Breast epithelium (tissue), 4 donors: ENCODE results near the gene PIP5K1A. TPM values are rescaled to one million over a fixed set of nuclear protein-coding genes. Genes with fewer than 3 reads are reported as not detected.

Experiments used
- DNase-seq, 2 donors: peaks; one replicate each; pipeline ENCODE4 v3.0.0-alpha.2; 2019; ENCODE audit warnings: low spot score in 2 of 2
- H3K27ac ChIP-seq, 2 donors: fragments of 200-600 bp; sonication (generic) in 1 of 2; one replicate each; pipeline ENCODE4 v1.5.1; 2016 to 2019; ENCODE audit warnings: mild to moderate bottlenecking in 1 of 2
- H3K27me3 ChIP-seq, 2 donors: fragments of 200-600 bp; sonication (generic) in 1 of 2; one replicate each; pipeline versions ENCODE4 v1.5.1 to v1.6.0; 2017 to 2019; ENCODE audit warnings: control low read depth in 1 of 2, mild to moderate bottlenecking in 1 of 2
- H3K36me3 ChIP-seq: fragments of 200-600 bp; one replicate; pipeline ENCODE4 v1.5.1; 2019
- H3K4me1 ChIP-seq, 2 donors: fragments of 200-600 bp; sonication (generic); one replicate each; pipeline ENCODE4 v1.5.1; 2016 to 2019; ENCODE audit warnings: control low read depth in 1 of 2
- H3K4me3 ChIP-seq, 3 donors: fragments of 200-600 bp; sonication (generic); 1 replicate in 2 of 3; 2 replicates in 1 of 3; pipeline ENCODE4 v1.5.1; 2016 to 2019; ENCODE audit warnings: mild to moderate bottlenecking in 3 of 3, moderate library complexity in 2 of 3
- H3K9me3 ChIP-seq, 2 donors: fragments of 200-600 bp; sonication (generic) in 1 of 2; one replicate each; pipeline ENCODE4 v1.5.1; 2016 to 2019; ENCODE audit warnings: control low read depth in 1 of 2
- POLR2A ChIP-seq: fragments of 450-650 bp; IDR thresholded peaks from one replicate; pipeline ENCODE4 v1.6.1; 2016; ENCODE audit warnings: antibody characterized with exemption, mild to moderate bottlenecking, moderate library complexity
- POLR2AphosphoS5 ChIP-seq, 3 donors: sonication (generic); formaldehyde crosslinking; IDR thresholded peaks; one replicate each; pipeline ENCODE4 v1.6.1; 2017; ENCODE audit warnings: antibody characterized with exemption in 3 of 3
- intact Hi-C: fragments of 100-400 bp; cut with DNase I; formaldehyde crosslinking; loops from one replicate; pipeline ENCODE4 v1.15.1; 2023; ENCODE audit warnings: low total_unique reads
- total RNA-seq, 3 donors: library from RNA; depleted of rRNA; stranded (reverse); fragments of >200 nt; gene quantifications; one replicate each; pipeline ENCODE4 v1.1.0, GENCODE V29; 2016
- TF ChIP-seq, protein P1 (sequence below), 3 donors: fragments of 450-650 bp; IDR thresholded peaks; one replicate each; pipeline ENCODE4 v1.5.1; 2016 to 2017; ENCODE audit warnings: antibody characterized with exemption in 3 of 3, mild to moderate bottlenecking in 3 of 3, moderate library complexity in 3 of 3

PIP5K1A gene
- total RNA-seq, 3 donors from 2014 or later: 38.1 to 87.2 (median 61.6) TPM

DNA sequence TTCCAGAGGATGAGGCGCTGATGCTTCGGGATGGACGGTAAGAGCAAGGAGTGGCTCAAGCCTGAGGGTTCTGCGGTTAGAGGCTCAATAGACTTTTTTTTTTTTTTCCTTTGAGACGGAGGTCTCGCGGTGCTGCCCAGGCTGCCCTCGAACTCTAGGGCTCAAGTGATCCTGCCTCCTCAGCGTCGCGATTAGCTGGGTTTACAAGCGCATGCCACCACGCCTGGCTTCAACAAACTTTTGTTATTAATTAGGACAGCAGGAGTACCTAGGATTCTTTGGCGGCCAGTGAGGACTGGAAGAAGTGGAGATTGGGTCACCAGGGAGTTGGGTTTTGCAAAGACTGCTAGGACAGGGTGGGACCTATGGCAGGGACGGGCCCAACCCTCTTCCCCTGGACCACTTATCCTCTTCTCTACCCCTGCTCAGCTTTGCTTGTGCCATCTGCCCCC, 31.8 kb upstream of the PIP5K1A start:
- Histone ChIP-seq H3K4me1 (peaks cover 4 to 17% of the 10 kb centered on the region in 2 donors), H3K27ac (peak overlapping the region; percentile 67 to 86), H3K36me3 (no peaks in the 10 kb centered on the region), H3K4me3 (peak overlapping the region; percentile 67 to 82 (median 70)), H3K27me3 (no peaks in the 10 kb centered on the region), H3K9me3 (no peaks in the 10 kb centered on the region)
- DNase-seq: no peak
- intact Hi-C loops: no loop called here
- no peak for TF ChIP-seq POLR2AphosphoS5 (IDR thresholded peaks at IDR 0.05)
- TF ChIP-seq, protein P1, sequence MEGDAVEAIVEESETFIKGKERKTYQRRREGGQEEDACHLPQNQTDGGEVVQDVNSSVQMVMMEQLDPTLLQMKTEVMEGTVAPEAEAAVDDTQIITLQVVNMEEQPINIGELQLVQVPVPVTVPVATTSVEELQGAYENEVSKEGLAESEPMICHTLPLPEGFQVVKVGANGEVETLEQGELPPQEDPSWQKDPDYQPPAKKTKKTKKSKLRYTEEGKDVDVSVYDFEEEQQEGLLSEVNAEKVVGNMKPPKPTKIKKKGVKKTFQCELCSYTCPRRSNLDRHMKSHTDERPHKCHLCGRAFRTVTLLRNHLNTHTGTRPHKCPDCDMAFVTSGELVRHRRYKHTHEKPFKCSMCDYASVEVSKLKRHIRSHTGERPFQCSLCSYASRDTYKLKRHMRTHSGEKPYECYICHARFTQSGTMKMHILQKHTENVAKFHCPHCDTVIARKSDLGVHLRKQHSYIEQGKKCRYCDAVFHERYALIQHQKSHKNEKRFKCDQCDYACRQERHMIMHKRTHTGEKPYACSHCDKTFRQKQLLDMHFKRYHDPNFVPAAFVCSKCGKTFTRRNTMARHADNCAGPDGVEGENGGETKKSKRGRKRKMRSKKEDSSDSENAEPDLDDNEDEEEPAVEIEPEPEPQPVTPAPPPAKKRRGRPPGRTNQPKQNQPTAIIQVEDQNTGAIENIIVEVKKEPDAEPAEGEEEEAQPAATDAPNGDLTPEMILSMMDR (IDR thresholded peaks at IDR 0.05): no peak
- no peak for TF ChIP-seq POLR2A

DNA sequence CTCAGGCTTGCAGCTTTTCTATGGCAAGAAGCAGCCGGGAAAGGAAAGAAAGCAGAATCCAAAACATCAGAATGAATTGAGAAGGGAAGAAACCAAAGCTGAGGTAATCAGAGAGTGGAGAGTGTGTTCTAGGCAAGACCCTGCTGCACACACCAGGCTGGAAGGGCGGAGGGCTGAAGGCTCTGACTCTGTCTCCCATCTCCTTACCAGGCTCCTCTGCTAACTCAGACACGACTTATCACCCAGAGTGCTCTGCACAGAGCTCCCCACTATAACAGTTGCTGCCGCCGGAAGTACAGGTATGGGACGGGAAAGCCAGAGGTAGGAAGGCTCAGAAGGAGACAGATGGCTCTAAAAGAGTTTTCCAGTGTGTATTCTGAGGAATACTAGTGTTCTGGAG, 31.2 kb upstream of the PIP5K1A start:
- Histone ChIP-seq H3K9me3 (no peaks in the 10 kb centered on the region), H3K27ac (no peak overlapping the region), H3K4me3 (peak overlapping the region; percentile 67 to 82 (median 70)), H3K27me3 (no peaks in the 10 kb centered on the region), H3K4me1 (peaks cover 4 to 17% of the 10 kb centered on the region in 2 donors), H3K36me3 (no peaks in the 10 kb centered on the region)
- intact Hi-C loops: no loop called here
- no peak for DNase-seq
- TF ChIP-seq, protein P1 (IDR thresholded peaks at IDR 0.05): no peak
- TF ChIP-seq POLR2A: no peak
- no peak for TF ChIP-seq POLR2AphosphoS5 (IDR thresholded peaks at IDR 0.05)

DNA sequence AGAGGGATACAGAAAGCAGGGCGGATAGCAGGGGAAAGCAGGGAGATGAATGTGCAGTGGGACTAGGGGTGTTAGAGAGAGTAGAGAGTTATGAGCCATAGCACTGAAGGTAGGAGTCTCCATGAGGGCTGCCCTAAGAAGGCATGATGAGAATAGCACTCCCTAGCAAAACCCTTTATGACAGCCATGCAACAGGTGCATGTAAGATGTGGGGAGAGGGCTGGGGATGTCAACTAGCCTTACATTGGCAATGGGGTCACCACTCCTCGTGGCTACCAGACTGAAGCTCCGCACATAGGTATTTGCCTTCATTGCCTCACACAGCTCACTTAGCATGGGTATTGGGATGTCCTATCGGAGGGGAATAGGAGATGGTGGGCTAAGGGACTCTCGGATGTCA, 27.2 kb upstream of the PIP5K1A start:
- TF ChIP-seq, protein P1 (IDR thresholded peaks at IDR 0.05): no peak
- TF ChIP-seq POLR2A (no peak), POLR2AphosphoS5 (IDR thresholded peaks at IDR 0.05) (no peak)
- Histone ChIP-seq H3K27me3 (no peaks in the 10 kb centered on the region), H3K4me1 (peaks cover 0 to 9% of the 10 kb centered on the region in 2 donors), H3K36me3 (no peaks in the 10 kb centered on the region), H3K4me3 (no peak overlapping the region), H3K9me3 (no peaks in the 10 kb centered on the region), H3K27ac (no peak overlapping the region)
- no peak for DNase-seq
- intact Hi-C loops: no loop called here

DNA sequence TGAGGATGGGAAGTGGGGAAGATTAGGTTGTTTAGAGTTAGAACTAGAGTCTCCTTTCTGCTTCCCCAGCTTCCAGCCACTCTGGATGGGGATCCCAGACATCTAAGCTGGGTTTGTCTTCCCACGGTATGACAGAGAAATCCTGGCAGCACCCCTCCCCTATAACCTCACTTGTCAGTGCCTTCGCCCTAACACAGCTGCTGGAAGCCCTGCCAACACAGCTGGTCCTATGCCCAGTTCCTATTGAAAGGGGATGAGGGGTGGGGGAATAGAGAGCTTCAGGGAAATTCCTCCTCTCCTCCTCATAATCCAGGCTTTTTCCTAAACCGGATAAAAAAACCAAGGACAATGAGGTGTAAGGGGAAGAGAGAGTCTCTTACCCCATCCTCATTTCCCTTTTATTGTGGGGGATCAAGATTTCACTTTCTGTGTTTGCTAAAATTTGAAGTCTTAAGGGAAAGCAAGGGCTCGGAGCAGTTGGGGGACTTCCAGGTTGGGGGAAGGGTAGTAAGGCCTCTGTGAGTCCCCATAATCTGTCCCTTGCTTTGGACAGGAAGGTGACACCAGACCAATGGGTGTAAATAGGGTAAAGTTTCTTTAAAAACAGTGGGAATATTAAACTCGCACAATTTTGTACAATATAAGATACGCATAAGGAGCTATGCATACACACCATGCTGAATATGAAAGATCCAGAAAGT, 23.2 kb upstream of the PIP5K1A start:
- no peaks in the 10 kb centered on the region for H3K4me1 ChIP-seq
- intact Hi-C loops: no loop called here
- DNase-seq: no peak
- H3K36me3 ChIP-seq: no peaks in the 10 kb centered on the region
- no peak overlapping the region for H3K4me3 ChIP-seq
- H3K27ac ChIP-seq: no peak overlapping the region
- no peaks in the 10 kb centered on the region for H3K27me3 ChIP-seq
- TF ChIP-seq, protein P1 (IDR thresholded peaks at IDR 0.05): no peak
- no peaks in the 10 kb centered on the region for H3K9me3 ChIP-seq

DNA sequence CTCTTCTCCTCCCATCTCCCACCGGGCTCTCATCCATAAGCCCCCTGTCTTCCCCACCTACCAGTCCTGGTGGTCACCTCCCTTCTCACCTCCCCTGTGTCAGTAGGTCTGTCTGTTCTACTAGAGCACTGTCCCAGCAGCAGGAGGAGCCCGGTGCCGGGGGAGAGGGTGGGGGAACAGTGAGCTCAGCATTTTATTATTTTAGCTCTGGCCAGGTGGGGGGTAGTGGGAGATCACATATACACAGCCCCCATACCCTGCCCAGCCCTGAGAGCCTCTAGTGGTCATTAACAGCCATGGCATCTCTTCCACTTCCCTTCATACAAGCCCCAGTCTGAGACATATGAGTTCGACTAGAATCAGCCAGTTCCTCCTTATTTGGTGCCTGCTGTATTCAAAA, 22.5 kb upstream of the PIP5K1A start, which contains the start of gene TMOD4:
TSS of gene TMOD4 (minus strand) at position 119 of the 400 bp plus-strand sequence. CDS start 1,106 bp downstream, outside the sequence.
- Histone ChIP-seq H3K36me3 (no peaks in the 10 kb centered on the region), H3K27ac (no peak within 1 kb of the TSS), H3K4me3 (no peak within 1 kb of the TSS), H3K4me1 (no peaks in the 10 kb centered on the region), H3K9me3 (no peaks in the 10 kb centered on the region), H3K27me3 (no peaks in the 10 kb centered on the region)
- TF ChIP-seq, protein P1 (IDR thresholded peaks at IDR 0.05): peak in 1 of 3 donors; percentile 13
- TF ChIP-seq POLR2A: no peak
- DNase-seq: no peak
- intact Hi-C loops: no loop called here
